NCI-H510A treated with DMSO at 0.1 percent for 48 hours (cell line): Measurements from ENCODE around the gene SEMA4D.

Experiments
- DNase-seq: peaks from one replicate; lab custom pipeline; 2025; lab: John Stamatoyannopoulos, UW

Gene SEMA4D

DNA sequence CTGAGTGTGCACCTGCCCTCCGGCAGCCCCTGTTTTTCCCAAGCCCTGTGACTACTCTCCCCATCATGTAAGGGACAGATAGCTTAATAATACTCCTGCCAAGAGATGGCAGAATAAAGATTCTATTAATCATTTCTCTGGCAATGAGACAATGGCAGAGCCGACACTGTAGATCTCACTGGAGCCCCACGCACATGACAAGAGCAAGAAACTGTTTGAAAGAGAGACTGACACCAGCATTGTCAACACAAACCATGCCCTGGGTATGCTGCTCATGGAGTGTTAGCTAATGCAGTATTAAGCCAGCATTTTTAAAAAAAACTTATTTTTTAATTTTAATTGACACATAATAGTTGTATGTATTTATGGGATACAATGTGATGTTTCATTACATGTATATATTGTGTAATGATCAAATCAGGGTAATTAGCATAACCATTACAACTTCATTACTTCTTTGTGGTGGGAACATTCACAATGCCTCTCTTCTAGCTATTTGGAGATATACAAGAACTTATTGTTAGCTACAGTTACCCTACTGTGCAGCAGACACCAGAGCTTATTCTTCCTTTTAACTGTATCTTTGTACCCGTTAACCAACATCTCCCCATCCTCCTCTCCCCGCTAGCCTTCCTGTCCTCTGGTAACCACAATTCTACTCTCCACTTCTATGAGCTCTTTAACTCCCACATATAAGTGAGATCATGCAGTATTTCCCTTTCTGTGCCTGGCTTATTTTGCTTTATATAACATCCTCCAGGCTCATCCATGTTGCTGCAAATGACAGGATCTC lies 31.5 kb upstream of the SEMA4D start:
- no peak for DNase-seq

DNA sequence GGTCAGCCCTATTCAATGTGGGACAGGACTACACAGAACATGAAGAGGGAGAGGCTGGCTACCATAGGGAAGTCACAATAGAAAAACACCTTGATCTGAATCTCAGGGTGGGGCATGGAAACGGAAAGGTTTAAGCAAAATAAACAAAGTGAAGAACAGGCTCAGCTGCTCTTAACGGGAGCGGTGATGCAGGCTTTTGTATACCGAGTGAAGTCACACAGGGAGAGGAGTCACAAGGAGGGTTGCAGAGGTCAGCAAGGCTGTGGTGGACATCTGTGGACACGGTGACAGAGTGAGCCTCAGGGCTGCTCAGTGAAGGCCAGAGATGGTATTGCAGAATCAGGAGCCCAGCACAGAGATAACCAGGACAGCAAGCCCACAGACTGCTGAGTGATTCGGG lies 30.6 kb upstream of the SEMA4D start:
- peak; percentile 57 for DNase-seq

GRCh38 chr9:89528131-89528530 lies 30.2 kb upstream of the SEMA4D start:
- no peak for DNase-seq

DNA sequence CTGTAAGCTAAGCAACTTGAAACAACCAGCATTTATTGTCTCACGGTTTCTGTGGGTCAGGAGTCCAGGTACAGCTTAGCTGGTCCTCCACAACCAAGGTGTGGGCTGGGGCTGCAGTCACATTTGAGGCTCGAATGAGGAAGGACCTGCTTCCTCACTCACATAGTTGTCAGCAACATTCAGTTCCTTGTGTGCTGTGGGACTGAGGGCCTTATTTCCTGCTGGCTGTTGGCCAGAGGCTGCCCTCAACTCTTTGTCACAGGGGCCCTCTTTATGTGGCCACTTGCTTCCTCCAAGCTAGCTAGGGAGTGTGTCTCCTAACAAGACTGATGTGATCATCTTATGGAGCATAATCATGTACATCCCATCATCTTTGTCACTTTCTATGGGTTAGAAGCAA lies 29.2 kb upstream of the SEMA4D start:
- no peak for DNase-seq

DNA sequence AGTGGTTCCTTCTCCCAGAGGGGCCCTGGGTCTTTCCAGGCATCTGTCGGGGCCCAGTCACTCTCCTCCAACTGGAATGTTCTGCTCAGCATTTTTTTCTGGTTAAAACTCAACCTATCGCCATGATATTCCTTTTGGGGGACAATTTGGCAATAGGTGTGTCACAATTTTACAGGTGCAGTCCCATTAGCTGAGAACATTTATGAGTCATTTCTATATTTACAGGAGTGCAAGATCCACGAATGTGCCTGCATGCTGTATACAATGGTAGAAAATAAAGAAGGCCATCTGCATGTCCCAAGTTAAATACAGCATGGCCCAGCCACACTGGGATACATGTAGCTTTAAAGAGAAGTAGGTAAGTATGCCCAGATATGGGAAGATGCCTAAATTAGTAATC lies 28.8 kb upstream of the SEMA4D start:
- DNase-seq: no peak

GRCh38 chr9:89525446-89526374 lies 27.8 kb upstream of the SEMA4D start:
- DNase-seq: no peak

GRCh38 chr9:89524963-89525362 lies 27.1 kb upstream of the SEMA4D start:
- DNase-seq: no peak

DNA sequence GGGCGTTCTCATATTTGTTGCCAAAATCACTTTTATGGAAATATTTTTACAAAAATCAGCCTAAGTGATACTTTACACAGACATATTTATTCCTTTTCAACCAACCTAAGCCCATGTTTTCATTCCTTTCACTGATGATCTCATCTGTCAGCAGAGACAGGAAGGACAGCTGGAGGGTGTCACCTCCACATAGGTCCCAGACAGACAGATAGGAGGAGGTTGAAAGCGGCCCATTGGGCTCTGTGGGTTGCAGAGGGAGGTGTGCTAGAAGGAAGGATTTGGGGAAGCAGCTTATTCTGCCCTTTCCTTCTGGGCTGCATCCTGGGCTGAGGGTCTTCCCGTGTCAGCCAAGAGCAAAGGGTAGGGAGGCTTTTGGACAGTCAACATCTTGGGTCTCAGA lies 26.0 kb upstream of the SEMA4D start:
- no peak for DNase-seq

GRCh38 chr9:89522959-89523285 lies 25.0 kb upstream of the SEMA4D start:
- DNase-seq: no peak

DNA sequence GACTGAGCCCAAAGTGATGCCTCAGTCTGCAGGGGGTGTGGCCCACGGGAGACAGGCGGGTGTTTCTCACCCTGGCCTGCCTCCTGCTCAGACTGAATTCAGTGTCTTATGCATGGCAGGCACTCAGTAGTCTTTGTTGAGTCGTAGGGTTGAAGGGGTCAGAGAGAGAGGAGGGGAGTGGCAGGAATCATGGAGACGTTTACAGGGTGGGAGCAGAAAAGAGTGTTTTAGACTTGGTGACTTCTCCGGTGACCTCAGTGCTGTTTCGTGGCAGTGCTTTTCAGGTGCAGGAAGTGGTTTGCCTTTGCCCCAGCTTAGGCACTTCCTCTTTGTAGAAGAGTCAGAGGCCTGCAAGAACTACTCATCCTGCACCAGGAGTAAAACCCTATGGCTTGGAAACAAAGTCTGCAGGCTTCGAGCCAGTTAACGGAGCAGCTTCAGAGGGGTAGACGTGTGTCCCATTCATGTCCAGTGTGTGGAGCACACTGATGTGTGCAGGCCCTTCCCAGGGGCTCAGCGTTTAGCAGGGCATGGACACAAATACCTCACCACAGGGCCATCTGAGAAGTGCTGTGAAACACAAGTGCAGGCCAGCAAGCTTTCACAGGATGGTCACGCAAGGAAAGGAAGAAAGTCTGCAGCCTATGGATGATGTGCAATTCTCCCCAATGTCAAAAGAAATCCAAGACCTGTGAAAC lies 24.5 kb upstream of the SEMA4D start:
- no peak for DNase-seq

DNA sequence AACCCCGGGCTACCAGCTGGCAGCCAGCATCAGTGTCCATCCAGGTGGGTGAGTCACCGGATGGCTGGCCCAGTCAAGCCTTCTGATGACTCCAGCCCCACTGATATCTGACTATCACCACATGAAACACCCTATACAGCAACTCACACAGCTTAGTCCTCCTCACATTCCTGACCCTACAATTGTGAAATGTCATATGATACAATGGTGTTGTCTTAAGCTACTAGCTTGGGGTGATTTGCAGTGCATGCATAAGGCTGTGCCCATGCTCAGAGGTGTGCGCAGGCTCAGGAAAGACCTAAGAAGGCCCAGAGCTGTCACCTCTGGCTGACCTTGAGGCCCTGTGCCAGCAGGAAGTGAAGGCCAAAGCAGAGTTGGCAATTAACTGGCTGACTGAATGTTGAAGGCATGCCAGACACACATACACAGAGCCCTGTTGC lies 21.5 kb upstream of the SEMA4D start:
- DNase-seq: no peak

DNA sequence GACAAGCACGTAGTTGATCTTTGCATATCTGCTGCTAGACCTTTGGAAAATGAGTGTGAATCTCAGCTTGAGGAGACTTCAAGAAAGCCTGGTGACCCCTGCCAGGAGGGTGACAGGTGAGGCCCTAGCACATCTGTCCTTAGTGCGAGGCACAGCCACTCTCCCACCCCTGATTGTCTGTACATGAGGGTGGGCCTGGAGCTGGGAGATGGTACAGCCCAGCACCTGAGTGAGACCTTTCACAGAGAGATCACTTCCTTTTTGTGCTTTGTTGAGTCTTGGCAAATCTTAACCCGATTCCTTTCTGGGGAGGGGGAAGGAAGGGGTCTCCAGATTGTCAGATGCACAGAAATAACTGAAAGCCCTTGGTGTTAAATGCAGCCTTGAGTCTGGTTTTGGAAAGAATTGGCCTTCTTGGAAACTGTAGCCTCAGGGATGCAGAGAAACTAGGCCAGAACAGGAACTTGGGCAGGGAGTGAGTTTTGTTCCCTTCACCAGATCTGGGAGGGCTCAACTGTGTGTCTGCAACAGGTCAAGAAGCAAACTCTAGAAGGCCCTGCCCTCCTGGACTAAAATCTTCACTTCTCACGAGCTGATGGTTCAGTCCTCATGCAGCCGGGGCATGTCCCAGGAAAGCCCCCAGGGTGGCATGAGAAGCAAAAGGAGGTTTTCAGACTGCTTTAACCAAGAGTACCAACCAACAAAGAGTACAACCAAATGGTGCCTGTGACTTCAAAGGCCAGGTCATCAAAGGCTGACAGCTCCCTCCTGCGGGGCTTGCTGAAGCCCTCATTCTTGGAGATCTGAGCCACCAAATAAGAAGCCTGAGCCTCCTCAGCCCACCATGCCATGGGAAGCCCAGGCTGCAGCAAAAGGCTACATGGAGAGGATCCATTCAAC lies 20.8 kb upstream of the SEMA4D start:
- DNase-seq: no peak

DNA sequence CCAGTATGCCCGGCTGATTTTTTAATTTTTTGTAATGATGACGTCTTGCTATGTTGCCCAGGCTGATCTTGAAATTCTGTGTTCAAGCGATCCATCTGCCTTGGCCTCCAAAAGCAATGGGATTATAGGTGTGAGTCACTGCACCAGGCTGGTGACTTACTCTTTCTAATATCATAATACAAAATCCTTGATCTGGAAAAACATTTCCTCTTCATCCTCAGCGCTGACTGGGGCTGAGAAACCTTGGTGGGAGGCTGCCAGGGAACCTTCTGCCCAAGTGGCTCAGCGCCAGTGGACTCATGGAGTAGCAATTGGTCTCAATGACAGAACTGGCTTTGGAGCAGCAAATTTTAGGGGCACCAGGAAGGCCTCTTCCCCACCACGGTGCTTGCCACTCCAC lies 17.5 kb upstream of the SEMA4D start:
- DNase-seq: no peak

DNA sequence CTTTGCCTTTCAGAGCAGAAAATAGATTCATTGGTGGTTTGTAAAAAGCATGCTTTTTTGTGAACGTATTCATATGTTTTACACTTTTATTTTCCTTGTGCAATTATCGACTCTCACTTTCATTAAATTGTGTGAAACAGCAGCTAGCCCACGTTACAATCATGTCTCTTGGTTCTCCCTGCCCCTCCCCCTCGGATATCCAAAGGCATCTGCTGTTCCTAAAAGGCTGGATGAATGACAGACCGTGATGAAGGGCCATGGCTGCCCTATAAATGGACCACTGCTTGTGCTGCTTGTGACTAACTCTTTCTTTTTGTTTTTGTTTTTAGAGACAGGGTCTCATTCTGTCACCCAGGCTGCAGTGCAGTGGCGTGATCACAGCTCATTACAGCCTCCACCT lies 17.0 kb upstream of the SEMA4D start:
- DNase-seq: no peak

- DNase-seq: no peak
Measured at GRCh38 chr9:89514337-89514736, 16.4 kb upstream of the SEMA4D start.

GRCh38 chr9:89513837-89514236 lies 15.9 kb upstream of the SEMA4D start:
- DNase-seq: no peak

- no peak for DNase-seq
Measured at GRCh38 chr9:89512382-89512781, 14.5 kb upstream of the SEMA4D start.

GRCh38 chr9:89508951-89509615 lies 11.2 kb upstream of the SEMA4D start:
- no peak for DNase-seq

- DNase-seq: peak; percentile 72
Measured at GRCh38 chr9:89505911-89506310, 8.0 kb upstream of the SEMA4D start.

GRCh38 chr9:89505048-89505447 lies 7.1 kb upstream of the SEMA4D start:
- DNase-seq: no peak

- no peak for DNase-seq
Measured at GRCh38 chr9:89502671-89503070, 4.8 kb upstream of the SEMA4D start.
